SJSA1 (cell line): ENCODE data around the gene PPT2. TPM values are rescaled to one million over a fixed set of nuclear protein-coding genes. Genes with fewer than 3 reads are reported as not detected.

Experiments used
- DNase-seq, 2 experiments: peaks; one replicate each; pipeline ENCODE4 v3.0.0-alpha.2; 2015 to 2020; ENCODE audit warnings: low spot score in 2 of 2, low read depth in 1 of 2
- H3K27ac ChIP-seq: fragments of 250-450 bp; sonication (Bioruptor Pico); 2 replicates; pipeline ENCODE4 v1.5.1; 2020; ENCODE audit warnings: mild to moderate bottlenecking, moderate library complexity
- H3K27me3 ChIP-seq: fragments of 250-450 bp; sonication (Bioruptor Pico); replicated peaks from 2 replicates; pipeline ENCODE4 v1.5.1; 2020; ENCODE audit warnings: mild to moderate bottlenecking, moderate library complexity
- H3K36me3 ChIP-seq: fragments of 250-450 bp; sonication (Bioruptor Pico); 2 replicates; pipeline ENCODE4 v1.5.1; 2020; ENCODE audit warnings: mild to moderate bottlenecking
- H3K4me1 ChIP-seq: fragments of 250-450 bp; sonication (Bioruptor Pico); replicated peaks from 2 replicates; pipeline ENCODE4 v1.6.1; 2021; ENCODE audit warnings: mild to moderate bottlenecking
- H3K4me3 ChIP-seq: fragments of 250-450 bp; sonication (Bioruptor Pico); 2 replicates; pipeline ENCODE4 v1.5.1; 2020; ENCODE audit warnings: mild to moderate bottlenecking
- H3K9me3 ChIP-seq: fragments of 250-450 bp; sonication (Bioruptor Pico); replicated peaks from 2 replicates; pipeline ENCODE4 v1.5.1; 2020; ENCODE audit warnings: mild to moderate bottlenecking
- total RNA-seq: library from RNA; depleted of rRNA; stranded (reverse); fragments of >200 nt; shearing (Covaris generic); gene quantifications from 2 replicates; pipeline ENCODE4 v1.2.3, GENCODE V29; 2014

PPT2 gene
- total RNA-seq, 1 experiment from 2014 or later, result 38.2 TPM

GRCh38 chr6:32115623-32116022 lies 38.3 kb upstream of the PPT2 start:
- no peak overlapping the region for H3K4me3 ChIP-seq
- DNase-seq, result no peak
- no peaks in the 10 kb centered on the region for H3K27me3 ChIP-seq
- peaks cover 43% of the 10 kb centered on the region for H3K4me1 ChIP-seq
- peaks cover 62% of the 10 kb centered on the region for H3K36me3 ChIP-seq
- H3K27ac ChIP-seq, result peak overlapping the region; percentile 67
- H3K9me3 ChIP-seq, result no peaks in the 10 kb centered on the region

GRCh38 chr6:32116674-32117073 lies 37.3 kb upstream of the PPT2 start:
- no peak overlapping the region for H3K27ac ChIP-seq
- no peak overlapping the region for H3K4me3 ChIP-seq
- H3K27me3 ChIP-seq, result no peaks in the 10 kb centered on the region
- H3K9me3 ChIP-seq, result no peaks in the 10 kb centered on the region
- DNase-seq, result no peak
- H3K36me3 ChIP-seq, result peaks cover 73% of the 10 kb centered on the region
- H3K4me1 ChIP-seq, result peaks cover 43% of the 10 kb centered on the region

- H3K4me3 ChIP-seq, result no peak overlapping the region
- H3K9me3 ChIP-seq, result no peaks in the 10 kb centered on the region
- no peak overlapping the region for H3K27ac ChIP-seq
- no peak for DNase-seq
- H3K4me1 ChIP-seq, result peaks cover 43% of the 10 kb centered on the region
- no peaks in the 10 kb centered on the region for H3K27me3 ChIP-seq
- peaks cover 79% of the 10 kb centered on the region for H3K36me3 ChIP-seq
Measured at GRCh38 chr6:32117461-32117860, 36.5 kb upstream of the PPT2 start.

- H3K4me3 ChIP-seq, result no peak overlapping the region
- no peaks in the 10 kb centered on the region for H3K27me3 ChIP-seq
- H3K9me3 ChIP-seq, result no peaks in the 10 kb centered on the region
- DNase-seq, result peak; percentile 64 to 86
- H3K4me1 ChIP-seq, result peaks cover 33% of the 10 kb centered on the region
- peaks cover 79% of the 10 kb centered on the region for H3K36me3 ChIP-seq
- no peak overlapping the region for H3K27ac ChIP-seq
Measured at GRCh38 chr6:32118782-32119628, 34.9 kb upstream of the PPT2 start.

- Histone ChIP-seq H3K27ac (no peak overlapping the region), H3K9me3 (no peaks in the 10 kb centered on the region), H3K27me3 (no peaks in the 10 kb centered on the region), H3K36me3 (peaks cover 88% of the 10 kb centered on the region), H3K4me3 (no peak overlapping the region), H3K4me1 (peaks cover 17% of the 10 kb centered on the region)
- DNase-seq, result no peak
Measured at GRCh38 chr6:32120573-32121059, 33.3 kb upstream of the PPT2 start.

- Histone ChIP-seq H3K9me3 (no peaks in the 10 kb centered on the region), H3K36me3 (peaks cover 74% of the 10 kb centered on the region), H3K4me1 (peaks cover 20% of the 10 kb centered on the region), H3K27me3 (no peaks in the 10 kb centered on the region), H3K4me3 (no peak overlapping the region), H3K27ac (no peak overlapping the region)
- DNase-seq, result no peak
Measured at GRCh38 chr6:32123681-32124080, 30.3 kb upstream of the PPT2 start.

GRCh38 chr6:32126880-32127279 lies 27.1 kb upstream of the PPT2 start:
- no peak overlapping the region for H3K27ac ChIP-seq
- peak overlapping the region; percentile 71 for H3K4me3 ChIP-seq
- no peak for DNase-seq

GRCh38 chr6:32127409-32127716 lies 26.6 kb upstream of the PPT2 start:
- H3K27ac ChIP-seq, result peak overlapping the region; percentile 78
- H3K36me3 ChIP-seq, result peaks cover 41% of the 10 kb centered on the region
- DNase-seq, result no peak

More at GRCh38 chr6:32126880-32127279, 27.1 kb upstream of the PPT2 start:
- H3K9me3 ChIP-seq, result no peaks in the 10 kb centered on the region
- peaks cover 45% of the 10 kb centered on the region for H3K36me3 ChIP-seq
- H3K27me3 ChIP-seq, result no peaks in the 10 kb centered on the region
- peaks cover 26% of the 10 kb centered on the region for H3K4me1 ChIP-seq

GRCh38 chr6:32127717-32128592 lies 26.0 kb upstream of the PPT2 start, which contains the start of gene ATF6B:
Gene ATF6B (minus strand): TSS chr6:32128246. CDS start chr6:32128207, 39 bp downstream.
- Histone ChIP-seq H3K36me3 (peaks cover 41% of the 10 kb centered on the region), H3K27ac (peak within 1 kb of the TSS; percentile 78), H3K4me3 (peak within 1 kb of the TSS; percentile 71), H3K9me3 (no peaks in the 10 kb centered on the region), H3K4me1 (peaks cover 26% of the 10 kb centered on the region), H3K27me3 (no peaks in the 10 kb centered on the region)
- peak; percentile 91 to 99 for DNase-seq

More at GRCh38 chr6:32127409-32127716, 26.6 kb upstream of the PPT2 start:
- Histone ChIP-seq H3K9me3 (no peaks in the 10 kb centered on the region), H3K4me3 (peak overlapping the region; percentile 71), H3K4me1 (peaks cover 26% of the 10 kb centered on the region), H3K27me3 (no peaks in the 10 kb centered on the region)

- Histone ChIP-seq H3K4me3 (peak overlapping the region; percentile 47; the same call in 1 of the 2 replicates), H3K27me3 (no peaks in the 10 kb centered on the region), H3K4me1 (peaks cover 33% of the 10 kb centered on the region), H3K9me3 (no peaks in the 10 kb centered on the region), H3K36me3 (peaks cover 35% of the 10 kb centered on the region), H3K27ac (no peak overlapping the region)
- DNase-seq, result no peak
Measured at GRCh38 chr6:32128751-32129296, 25.1 kb upstream of the PPT2 start.

GRCh38 chr6:32129297-32130088 lies 24.4 kb upstream of the PPT2 start:
- peak overlapping the region; percentile 25 for H3K27ac ChIP-seq

GRCh38 chr6:32131439-32131948 lies 22.4 kb upstream of the PPT2 start:
- Histone ChIP-seq H3K27ac (no peak overlapping the region), H3K27me3 (no peaks in the 10 kb centered on the region), H3K4me3 (no peak overlapping the region), H3K36me3 (peaks cover 8% of the 10 kb centered on the region), H3K9me3 (no peaks in the 10 kb centered on the region), H3K4me1 (peaks cover 52% of the 10 kb centered on the region)
- no peak for DNase-seq

More at GRCh38 chr6:32129297-32130088, 24.4 kb upstream of the PPT2 start:
- Histone ChIP-seq H3K4me3 (peak overlapping the region; percentile 47), H3K27me3 (no peaks in the 10 kb centered on the region), H3K36me3 (peaks cover 28% of the 10 kb centered on the region), H3K9me3 (no peaks in the 10 kb centered on the region), H3K4me1 (peaks cover 39% of the 10 kb centered on the region)
- no peak for DNase-seq

- Histone ChIP-seq H3K27me3 (no peaks in the 10 kb centered on the region), H3K9me3 (no peaks in the 10 kb centered on the region), H3K4me3 (no peak overlapping the region), H3K4me1 (peaks cover 52% of the 10 kb centered on the region), H3K27ac (no peak overlapping the region), H3K36me3 (peaks cover 3% of the 10 kb centered on the region)
- DNase-seq, result no peak
Measured at GRCh38 chr6:32132110-32132509, 21.8 kb upstream of the PPT2 start.
